Epithelial cell of alveolus of lung (primary cell): ENCODE measurements around the gene BTNL8. TPM values are rescaled to one million over a fixed set of nuclear protein-coding genes. Genes with fewer than 3 reads are reported as not detected.

Source experiments
- total RNA-seq: library from RNA; depleted of rRNA; stranded (reverse); fragments of >200 nt; gene quantifications from 2 replicates; pipeline ENCODE4 v1.2.1, GENCODE V29; 2015

Gene BTNL8, protein sequence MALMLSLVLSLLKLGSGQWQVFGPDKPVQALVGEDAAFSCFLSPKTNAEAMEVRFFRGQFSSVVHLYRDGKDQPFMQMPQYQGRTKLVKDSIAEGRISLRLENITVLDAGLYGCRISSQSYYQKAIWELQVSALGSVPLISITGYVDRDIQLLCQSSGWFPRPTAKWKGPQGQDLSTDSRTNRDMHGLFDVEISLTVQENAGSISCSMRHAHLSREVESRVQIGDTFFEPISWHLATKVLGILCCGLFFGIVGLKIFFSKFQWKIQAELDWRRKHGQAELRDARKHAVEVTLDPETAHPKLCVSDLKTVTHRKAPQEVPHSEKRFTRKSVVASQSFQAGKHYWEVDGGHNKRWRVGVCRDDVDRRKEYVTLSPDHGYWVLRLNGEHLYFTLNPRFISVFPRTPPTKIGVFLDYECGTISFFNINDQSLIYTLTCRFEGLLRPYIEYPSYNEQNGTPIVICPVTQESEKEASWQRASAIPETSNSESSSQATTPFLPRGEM
- not detected in 2 replicates for total RNA-seq

DNA sequence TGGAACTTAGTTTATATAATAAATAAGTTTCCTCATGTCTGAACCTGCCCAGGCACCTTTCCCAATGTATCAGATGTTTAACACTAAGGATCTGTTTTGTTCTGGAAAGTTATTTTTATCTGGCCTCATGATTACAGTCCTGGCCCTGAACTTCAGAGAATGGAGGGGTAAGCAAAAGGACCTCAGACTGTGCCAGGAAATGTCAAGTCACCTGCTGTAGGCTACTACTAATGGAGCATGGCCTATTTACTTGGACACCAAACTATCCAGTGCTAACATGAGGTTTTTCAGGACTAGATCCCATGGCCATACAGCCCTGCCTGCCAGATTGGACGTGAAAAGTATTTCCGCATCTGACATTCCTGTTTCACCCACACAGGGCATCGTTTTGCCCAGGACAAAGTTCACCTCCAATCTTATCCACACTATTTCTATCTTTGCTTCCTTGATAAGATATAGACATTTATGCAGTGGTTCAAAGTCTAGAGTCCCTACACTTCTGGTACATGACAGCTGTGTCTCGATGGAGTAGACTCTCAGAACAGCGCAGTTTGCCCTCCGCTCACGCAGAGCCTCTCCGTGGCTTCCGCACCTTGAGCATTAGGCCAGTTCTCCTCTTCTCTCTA, at the start of gene BTNL8:
TSS of gene BTNL8 (plus strand) at position 539 of the 626 bp plus-strand sequence. CDS start 152 bp downstream, outside the sequence.

DNA sequence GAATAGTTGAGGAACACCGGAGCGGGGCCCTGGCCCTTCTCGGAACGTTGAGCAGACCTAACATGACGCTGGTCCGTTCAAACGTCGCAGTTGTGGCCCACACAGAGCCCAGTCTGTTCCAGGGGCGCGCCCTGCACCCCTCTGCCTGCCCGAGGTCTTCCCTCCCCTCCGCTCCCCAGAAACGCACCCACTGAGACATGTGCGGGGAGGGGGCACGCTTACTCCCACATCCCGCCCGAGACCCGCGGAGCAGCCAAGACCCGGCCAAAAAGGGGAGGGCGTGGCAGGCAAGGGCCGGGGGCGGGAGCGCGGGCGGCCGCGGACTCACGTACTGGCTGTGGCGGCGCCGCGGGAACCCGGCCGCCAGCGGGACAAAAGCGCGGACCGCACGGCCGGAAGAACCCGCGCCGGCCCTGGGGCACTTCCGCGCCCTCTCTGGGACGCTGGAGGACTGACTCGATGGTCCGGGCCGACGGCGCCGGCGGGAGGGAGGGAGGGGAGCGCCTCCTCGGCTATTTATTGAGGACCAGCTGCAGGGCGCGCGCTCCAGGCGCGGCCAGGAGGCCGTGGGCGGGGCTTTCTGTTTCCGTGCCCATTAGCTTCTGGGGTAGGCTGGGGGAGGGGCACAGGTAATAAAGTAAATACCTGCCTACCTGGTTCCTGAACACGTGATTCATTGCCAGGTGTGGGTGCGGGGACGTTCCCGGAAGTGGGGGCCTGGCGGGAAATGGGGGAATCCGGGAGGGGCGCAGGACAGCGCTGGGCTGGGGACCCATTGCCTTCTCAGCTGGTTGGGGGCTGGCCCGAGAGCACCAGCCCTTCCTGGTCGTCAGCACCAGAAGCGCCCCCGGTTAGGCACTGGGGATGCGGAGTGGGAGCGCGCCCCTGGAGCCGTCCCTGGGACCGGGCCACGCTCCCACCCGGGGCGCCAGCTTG, 37.8 kb upstream of the BTNL8 start, which contains the start of gene ZFP62:
TSS of gene ZFP62 (minus strand) at position 390 of the 936 bp plus-strand sequence. CDS start at position 333, 57 bp downstream.

DNA sequence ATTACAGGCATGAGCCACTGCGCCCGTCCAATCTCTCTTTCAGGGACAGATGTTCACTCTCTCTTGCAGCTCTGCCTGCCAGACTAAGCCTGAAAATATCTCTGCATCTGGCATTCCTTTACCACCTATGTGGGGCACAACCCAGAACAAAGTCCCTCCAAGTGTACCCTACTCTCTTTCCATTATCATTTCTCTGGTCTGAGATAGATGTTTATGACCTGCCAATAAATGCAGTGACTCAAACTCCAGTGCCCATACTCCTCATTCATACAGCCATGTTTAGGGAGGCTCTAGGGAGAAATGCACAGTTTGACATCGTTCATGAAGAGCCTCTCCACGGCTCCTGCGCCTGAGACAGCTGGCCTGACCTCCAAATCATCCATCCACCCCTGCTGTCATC, 89.6 kb downstream of the BTNL8 start, which contains the start of gene BTNL3:
TSS of gene BTNL3 (plus strand) at position 255 of the 400 bp plus-strand sequence. CDS start 183 bp downstream, outside the sequence.

Other genes starting within 250 kb of the BTNL8 start
- 0.88 and 1.9 TPM in 2 replicates for gene FLT4, start 249.6 kb upstream of the BTNL8 start, total RNA-seq
- gene OR2Y1, start 159.1 kb upstream of the BTNL8 start, total RNA-seq = not detected in 2 replicates
- 128 and 150 TPM in 2 replicates for gene MGAT1, start 96.4 kb upstream of the BTNL8 start, total RNA-seq
- gene ZFP62, start 37.9 kb upstream of the BTNL8 start, total RNA-seq = 8.0 and 17.3 TPM in 2 replicates
- not detected in 2 replicates for gene BTNL3, start 89.7 kb downstream of the BTNL8 start, total RNA-seq
- not detected in 2 replicates for gene BTNL9, start 141.1 kb downstream of the BTNL8 start, total RNA-seq
- not detected in 2 replicates for gene OR2V1, start 232.0 kb downstream of the BTNL8 start, total RNA-seq
- not detected in 2 replicates for gene OR2V2, start 248.4 kb downstream of the BTNL8 start, total RNA-seq